NCI-H1436 treated with DMSO at 0.1 percent for 48 hours (cell line): Measurements from ENCODE around the gene C8A.

Source experiments
- DNase-seq: peaks from one replicate; lab custom pipeline; 2025; lab: John Stamatoyannopoulos, UW

C8A gene

DNA sequence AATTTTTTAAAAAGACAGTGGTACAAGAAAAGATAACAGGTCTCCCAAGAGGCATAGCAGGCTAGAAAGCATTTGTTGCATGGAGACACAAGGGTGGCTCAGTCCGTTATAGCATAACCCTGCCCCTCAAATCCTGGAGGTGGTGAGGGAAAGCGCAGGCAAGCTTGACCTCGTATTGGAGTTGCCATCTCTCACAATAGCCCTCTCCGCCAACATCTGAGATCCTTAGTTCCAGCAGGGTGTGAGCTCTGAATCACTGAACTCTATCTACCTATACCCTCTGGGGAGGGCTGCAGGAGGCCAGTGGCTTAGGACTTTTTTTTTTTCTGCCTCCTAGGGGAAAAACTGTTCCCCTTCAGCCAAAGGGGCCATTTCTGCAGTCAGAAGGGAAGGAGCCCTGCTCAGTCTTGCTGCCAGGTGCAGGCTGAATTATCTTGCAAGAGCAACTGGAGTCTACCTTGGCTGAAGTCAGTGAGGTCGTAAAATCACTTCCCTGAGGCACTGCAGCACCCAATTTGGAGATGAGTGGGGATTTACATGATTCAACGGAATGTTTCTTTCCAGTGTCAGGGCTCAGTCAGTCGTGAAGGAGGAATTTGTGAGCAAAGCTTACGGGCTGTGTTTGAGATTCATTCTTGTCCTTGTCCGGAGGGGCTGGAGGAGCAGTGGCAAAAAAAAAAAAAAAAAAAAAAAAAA lies 17.2 kb upstream of the C8A start:
- no peak for DNase-seq

DNA sequence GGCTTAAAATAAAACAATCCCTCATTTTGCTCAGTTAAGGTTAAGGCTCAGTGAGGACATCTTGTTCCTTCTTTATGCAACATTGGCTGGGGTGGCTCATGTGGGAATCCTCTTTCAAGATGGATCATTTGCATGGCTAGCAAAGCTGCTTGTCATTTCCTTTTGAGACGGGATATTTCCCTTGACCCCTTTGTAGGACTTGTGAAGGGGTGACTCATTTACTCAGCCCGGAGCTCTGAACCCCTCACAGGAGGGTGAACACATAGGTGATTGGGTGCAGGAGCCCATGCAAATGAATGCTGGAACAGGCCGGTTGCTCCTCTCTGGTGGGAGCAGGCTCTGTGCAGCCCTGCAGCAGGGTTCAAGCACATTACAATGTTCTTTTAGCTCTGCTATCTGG lies 15.8 kb upstream of the C8A start:
- no peak for DNase-seq

DNA sequence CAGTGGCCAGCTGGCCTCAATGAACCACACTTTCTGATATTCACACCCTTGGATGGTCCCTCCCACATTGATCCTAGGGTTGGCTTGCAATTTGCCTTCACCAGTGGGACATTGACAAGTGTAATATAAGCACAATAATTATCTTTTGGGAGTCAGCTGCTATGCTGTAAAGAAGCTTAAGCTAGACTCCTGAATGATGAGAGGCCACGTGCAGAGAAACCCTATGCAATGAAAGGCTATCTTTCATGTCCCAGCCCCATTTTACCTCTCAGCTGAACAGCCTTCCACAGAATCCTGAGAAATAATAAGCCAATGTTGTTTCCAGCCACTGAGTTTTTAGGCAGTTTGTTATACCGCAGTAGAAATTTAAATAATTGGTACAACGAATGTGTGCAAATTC lies 11.1 kb upstream of the C8A start:
- no peak for DNase-seq

DNA sequence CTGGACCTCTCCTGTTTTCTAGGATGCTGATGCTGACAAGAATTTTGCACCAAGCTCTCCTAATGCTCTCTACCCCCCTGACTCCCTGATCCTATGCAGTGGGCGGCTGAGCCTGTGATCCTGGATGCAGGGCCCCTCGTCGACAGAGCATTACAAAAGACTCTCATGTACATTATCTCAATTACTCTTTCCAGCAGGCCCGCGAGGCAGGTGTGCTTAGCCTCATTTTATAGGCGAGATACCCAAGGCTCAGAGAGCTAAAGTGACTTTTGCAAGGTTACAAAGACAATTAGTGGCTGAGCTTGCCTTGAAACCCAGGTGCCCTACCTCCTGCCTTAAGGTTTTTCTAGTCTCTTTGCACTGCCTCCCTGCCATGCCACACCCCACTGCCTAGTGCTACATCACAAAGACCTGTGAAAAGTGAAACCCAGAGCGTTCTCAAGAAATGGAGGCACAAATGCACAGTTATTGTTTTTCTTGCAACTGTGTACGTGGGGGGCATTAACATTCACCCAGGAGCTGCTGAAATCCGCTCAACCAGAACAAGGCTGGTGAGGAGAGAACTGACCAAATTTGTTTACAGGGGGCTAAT lies 10.0 kb upstream of the C8A start:
- peak; percentile 83 for DNase-seq

DNA sequence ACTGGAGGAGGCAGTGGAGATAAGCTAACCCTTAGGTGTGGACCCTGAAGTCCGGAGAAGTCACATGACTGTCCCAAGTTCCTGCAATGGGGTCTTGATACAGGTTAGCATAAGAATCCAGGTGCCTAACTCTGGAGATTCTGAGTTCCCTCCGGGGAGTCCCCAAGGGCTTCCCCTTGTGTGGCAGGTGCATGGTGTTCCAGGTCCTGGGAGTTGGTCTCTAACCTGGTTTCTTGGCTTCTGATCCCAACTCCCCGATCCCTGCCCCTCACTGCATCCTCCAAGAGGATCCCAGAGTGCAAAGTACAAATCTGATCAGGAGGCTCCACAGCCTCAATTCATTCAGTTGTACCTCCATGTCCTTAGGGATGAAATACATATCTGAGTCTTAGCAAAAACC lies 9.3 kb upstream of the C8A start:
- DNase-seq, result no peak

DNA sequence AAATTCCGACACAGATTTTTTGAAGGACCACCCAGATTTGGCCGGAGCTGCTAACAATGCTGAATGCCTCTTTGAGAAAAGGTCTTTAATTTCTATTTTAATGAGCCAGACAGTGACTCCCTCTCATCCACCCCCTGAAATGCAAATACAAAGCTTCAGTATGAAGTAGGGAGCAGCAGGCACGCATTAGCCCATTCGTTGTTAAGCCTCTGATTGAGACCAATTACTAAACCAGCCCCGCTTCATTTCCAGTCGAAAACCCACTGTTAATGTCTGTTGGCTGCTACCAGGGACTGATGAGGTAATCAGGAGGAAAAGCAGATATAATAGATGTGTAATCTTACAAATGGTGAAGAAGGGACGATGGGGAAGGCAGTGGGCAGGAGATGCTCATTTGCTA lies 4.8 kb upstream of the C8A start:
- DNase-seq, result peak; percentile 31

DNA sequence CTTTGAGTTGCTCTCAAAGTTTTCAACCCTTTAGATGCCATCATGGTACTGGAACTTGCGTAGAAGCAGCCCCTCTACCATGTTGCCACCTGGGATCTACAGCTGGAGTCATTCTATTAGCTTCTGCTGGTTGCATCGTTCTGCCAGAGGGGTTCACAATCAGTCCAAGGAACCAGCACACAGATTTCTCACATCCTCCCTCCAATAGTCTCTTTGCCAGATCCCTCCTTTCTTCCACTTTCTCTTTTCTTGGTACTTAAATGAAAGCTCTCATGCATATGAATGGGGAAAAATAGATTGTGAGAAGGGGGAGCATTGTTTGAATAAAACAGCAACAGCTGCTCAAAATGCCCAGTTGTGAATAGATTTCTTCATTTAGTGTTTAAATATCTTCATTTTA lies 4.2 kb upstream of the C8A start:
- no peak for DNase-seq

DNA sequence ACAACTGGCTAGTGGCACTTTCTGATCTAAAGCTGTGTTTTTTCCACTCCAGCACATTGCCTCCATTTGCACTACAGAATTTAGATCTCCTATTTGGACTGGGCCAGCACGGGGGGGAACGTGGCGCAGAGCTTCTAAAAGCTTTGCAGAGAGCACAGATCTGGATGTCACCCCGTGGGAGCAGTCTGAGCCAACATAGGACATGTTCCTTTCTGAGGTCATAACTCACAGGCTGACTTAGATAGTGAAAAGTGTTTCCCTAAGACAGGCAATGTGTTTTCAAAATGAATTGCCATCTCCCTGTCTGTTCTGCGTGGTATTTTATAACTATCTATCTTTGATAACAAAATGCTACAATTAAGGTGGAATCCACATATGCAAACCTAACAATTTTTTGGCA lies 3.7 kb upstream of the C8A start:
- no peak for DNase-seq

DNA sequence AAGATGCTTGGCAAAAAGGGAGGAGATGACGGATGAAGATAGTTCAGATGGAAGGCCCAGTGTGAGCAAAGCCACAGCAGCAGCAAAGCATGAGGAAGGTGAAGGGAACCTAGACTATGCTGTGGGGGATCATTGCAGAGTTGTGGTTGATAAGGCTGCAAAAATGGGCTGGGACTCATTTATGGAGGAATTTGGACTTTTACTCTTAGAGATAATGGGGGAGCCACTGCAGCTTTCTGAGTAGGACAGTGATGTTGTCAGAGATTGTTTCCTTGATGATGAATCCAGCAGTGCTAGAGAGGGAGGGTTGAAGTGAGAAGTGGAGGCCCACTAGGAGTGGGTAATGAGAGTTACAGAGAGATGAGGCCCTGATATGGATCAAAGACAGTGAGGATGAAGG lies 2.1 kb upstream of the C8A start:
- DNase-seq, result no peak

DNA sequence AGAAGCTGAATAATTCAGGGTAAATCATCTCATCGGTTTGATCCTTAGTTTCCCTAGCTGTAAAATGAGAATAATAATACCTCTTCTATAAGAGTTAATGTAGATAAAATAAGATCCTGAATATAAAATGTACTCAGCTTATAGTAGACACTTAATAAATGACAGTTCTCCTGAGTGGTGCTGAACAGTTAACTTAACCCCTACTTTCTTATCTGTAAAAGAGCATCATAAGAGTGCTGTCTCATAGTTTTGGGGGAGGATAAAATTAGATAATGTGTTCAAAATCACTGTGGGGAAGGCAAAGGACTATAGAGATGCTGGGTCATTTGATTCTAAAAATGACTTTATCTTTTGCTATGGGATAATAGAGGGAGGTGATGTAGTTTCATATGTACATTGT lies 593 bp downstream of the C8A start:
- no peak for DNase-seq

DNA sequence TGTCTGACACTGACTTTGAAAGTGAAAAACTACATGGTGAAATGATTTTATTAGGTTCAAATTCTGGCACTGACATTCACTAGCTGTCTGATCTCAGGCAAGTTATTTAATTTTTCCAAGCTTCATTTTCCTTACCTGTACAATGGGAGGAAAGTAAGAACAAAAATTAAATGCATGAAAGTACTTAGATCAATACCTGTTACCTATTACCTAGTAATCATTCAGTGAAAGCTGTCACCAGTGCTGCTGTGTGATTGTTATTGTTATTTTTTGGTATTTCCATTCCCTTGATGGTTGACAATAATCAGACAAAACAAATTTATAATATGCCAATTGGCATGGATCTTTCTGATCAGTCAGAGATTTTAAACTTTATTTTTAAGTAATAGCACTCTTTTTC lies 1.6 kb downstream of the C8A start:
- DNase-seq, result no peak

DNA sequence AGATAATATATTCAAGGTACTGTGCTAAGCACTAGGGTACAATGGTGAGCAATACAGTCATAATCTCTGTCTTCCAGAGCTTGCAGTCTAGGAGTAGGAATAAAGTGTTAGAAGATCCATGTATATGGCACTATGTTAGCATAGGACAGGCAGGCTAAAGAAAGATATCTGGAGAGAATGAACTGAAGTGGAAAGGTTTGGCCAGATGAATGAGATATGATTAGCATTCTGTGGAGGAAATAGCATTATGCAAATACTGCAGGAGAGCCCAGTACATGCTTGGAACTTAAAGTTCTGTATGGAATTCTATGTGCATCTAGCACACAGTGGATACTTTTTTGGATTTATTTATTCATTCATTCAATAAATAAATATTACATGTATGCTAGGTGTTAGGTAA lies 4.7 kb downstream of the C8A start:
- no peak for DNase-seq

DNA sequence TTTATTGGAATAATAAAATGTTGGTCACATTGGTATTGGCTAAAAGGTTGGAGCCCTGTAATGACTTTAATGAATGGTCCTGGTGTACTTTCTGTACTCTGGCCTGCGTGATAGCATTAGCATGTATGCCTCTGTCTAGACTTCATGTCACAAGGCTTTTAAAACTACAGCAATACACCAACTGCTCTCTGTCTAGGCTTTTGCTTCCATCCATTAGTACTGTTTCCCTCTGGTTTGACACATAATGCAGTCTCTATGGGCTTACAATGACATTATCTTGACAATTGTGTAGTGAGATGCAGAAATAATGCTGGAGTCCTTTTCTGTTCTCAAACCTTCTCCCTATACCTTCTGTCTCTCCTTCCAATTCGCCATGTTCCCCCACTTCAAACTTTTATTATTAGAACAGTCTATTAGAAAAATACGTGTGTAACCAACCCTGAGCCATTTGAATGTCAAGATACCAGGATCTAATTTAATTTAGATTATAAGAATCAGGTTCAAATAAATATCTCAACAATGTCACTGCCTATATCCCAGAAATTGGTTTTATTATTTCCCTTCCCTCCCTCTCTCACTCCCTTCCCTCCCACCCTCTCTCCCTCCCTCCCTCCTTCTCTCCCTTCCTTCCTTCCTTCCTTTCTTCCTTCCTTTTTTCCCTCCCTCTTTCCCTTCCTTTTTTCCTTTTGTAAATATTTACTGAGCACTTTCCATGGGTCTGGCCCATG lies 8.8 kb downstream of the C8A start:
- no peak for DNase-seq

DNA sequence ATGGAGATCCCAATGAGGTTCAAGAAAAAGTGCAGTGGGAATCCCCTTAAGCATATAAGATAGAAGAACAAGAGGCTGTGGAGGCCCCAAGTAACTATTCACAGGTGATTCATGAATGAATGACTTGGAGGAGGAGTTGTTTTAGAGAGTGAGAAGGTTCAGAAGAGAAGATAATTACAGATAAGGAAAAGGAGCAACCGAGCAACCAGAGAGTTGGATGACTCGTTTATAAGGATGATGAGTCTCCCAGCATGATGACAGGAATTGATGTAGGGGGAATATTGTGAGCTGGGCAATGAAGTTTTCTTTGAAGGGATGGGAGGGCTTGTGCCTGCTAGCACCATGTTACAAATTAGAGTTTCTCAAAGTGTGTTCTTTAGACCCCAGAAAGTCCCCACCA lies 9.8 kb downstream of the C8A start:
- no peak for DNase-seq

DNA sequence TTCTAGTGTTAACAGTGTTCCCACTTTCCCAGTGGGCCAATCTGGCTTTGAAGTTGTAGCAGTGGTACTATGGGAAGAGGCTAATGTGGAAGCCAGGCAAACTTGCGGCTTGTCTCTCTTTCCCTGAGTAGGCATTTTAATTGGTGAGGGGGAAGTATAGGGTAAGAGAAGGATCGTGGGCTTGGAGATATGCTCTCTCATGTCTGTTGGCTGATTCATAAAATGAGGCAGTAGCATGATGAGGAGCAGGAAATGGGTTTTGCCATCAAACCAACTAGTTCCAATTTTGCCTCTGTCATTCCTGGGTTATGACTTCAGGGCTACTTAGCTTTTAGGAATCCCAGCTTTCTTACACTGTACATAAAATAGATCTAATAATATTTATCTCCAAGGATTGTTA lies 12.1 kb downstream of the C8A start:
- DNase-seq, result no peak

DNA sequence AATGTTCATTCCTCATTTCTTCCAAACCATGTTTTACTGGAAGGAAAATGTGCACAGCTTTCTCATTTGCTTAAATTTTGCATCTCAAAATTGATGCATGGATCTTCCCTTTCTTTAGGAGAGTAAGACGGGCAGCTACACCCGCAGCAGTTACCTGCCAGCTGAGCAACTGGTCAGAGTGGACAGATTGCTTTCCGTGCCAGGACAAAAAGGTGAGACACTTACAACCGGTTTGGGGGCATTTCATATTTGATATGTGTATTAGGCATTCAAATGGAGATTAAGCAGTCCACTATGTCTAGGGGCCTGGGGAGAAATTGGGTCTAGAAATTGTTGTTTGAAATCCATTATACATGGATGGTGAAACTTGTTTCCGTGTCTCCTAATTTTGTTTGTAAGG lies 12.9 kb downstream of the C8A start:
- DNase-seq, result no peak

DNA sequence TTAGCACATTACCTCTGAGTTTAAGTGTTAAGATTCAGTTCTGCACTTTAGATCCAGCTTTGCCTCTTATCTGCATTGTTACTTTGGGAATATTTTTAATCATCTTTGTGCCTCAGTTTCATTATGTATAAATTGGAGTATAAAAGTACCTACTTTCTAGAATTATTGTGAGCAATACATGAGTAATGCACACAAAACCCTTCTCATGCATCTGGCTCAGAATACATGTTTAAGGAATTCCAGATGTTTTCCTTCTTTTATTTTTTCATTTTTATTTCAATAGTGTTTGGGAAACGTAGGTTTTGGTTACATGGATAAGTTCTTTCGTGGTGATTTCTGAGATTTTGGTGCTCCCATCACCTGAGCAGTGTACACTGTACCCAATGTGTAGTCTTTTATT lies 14.2 kb downstream of the C8A start:
- DNase-seq, result no peak

DNA sequence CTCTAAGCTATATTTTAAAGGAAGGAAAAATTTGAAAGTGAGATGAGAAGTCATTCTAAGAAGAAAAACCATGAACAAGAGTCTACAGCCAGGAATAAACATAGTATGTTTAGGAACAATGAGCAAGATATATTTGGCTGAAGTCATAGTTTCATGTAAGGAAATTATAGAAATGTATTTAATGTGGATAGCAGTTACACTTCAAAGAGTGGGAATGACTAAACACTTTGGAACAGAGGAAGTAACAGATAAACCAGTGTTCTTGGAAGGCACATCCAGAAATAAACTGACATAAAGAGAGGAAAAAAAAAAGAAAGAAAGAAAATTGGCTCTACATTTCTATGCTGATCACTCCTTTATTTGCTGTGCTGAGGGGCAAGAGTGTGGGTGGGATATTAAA lies 18.0 kb downstream of the C8A start:
- no peak for DNase-seq

DNA sequence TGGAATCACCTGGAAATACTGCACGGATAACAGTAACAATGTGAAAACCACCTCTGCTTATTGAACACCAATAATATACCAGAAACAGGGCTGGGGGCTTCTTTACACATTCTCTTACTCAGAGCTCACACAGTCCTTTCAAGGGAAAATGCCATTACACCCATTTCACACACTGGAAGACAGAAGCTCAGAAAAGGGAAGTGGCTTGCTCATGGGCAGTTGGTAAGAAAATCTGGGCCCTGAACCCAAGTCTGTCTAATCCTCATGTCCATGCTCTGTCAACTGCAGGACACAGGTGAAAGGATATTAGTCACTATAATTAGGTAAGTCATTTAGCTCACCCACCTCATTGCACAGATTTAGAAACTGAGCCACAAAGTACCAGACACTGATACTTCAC lies 18.6 kb downstream of the C8A start:
- DNase-seq, result no peak

DNA sequence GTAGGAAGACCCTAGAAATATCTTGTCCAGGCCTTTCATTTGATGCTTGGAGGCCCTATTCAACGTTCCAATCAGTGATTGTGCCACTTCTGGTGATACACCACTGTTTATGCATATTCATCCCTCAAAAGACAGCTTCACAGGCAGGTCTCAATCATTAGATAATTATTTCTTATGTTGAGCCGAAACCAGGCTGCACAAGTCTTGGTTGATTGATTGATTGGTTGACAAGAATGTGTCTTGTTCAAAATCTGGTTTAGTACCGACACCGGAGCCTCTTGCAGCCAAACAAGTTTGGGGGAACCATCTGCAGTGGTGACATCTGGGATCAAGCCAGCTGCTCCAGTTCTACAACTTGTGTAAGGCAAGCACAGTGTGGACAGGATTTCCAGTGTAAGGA lies 20.1 kb downstream of the C8A start:
- DNase-seq, result no peak

DNA sequence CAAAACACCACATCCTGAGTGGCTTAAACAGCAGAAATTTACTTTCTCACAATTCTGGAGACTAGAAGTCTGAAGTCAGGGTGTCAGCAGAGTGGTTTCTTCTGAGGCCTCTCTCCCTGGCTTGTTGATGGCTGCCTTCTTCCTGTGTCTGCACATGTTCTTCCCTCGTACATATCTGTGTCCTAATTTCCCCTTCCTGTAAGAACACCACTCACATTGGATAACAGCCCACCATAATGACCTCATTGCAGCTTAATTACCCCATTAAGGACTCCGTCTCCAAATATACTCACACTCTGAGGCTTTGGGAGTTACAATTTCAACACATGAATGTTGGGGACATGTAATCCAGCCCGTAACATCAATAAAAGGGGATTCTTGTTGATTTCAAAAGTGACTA lies 23.4 kb downstream of the C8A start:
- peak; percentile 50 for DNase-seq

DNA sequence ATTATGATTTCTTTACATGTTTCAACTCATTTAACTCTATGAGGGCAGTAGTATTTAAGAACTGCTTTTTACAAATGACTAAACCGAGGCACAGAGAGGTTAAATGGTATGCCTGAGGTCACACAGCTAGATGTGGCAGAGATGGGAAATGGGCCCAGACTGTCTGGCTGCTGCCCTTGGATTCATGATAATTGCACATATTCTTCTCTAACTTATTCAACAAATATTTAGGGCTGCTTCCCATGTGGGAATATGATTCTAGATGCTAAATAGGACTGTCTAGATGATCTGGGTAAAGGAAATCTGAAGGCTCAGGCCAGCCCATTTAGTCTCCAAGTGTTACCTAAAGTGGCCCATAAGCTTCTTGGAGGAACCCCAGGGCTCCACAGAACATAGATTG lies 26.2 kb downstream of the C8A start:
- DNase-seq, result no peak

DNA sequence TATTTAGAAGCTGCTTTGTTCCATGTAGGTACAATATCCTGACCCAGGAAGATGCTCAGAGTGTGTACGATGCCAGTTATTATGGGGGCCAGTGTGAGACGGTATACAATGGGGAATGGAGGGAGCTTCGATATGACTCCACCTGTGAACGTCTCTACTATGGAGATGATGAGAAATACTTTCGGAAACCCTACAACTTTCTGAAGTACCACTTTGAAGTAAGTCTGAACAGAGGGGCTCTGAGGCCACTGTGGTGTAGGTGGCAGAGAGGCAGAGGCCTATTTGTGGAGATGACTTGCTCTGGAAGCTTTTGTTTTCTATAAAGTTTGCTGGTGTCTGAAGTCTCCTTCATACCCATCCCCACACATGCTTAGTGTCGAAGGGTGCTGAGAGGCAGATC lies 26.8 kb downstream of the C8A start:
- DNase-seq, result no peak

DNA sequence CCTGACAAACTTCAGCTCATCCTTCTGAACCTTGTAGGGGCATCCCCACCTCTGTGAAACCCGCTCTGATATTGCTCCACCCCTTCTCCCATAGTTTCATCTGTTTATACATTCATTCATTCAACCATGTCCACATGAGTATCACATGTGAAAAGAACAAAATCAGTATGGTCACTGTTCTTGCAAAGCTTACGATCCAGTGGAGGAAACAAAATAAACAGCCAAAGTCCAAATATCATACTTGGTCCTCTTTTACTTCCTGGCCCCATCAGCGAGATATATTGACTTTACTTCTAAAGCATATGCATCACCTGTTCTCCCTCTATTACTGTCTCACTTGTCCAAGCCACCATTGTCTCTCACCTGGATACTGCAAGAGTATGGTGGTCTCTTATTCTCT lies 35.6 kb downstream of the C8A start:
- no peak for DNase-seq
